ENCODE measurements around the gene COL21A1.

- TF ChIP-seq CTCF (conservative IDR thresholded peaks at IDR 0.05; ENCODE audit: low read depth, low read length) (no peak), EZH2 (IDR thresholded peaks at IDR 0.05; ENCODE audit: borderline replicate concordance, low read depth, low read length, poor library complexity, severe bottlenecking) (no peak)
Measured at GRCh38 chr6:56199956-56200355, 47.4 kb downstream of the COL21A1 start.

Measured in A673 (cell line).